GM12892 (cell line): ENCODE results near the gene LRRC58.

ENCODE experiments used
- POLR2A ChIP-seq: IDR thresholded peaks from 2 replicates; pipeline ENCODE4 v1.6.1; 2011; ENCODE audit warnings: low read depth, low read length, control low read depth
- POLR2AphosphoS5 ChIP-seq: IDR thresholded peaks from 2 replicates; pipeline ENCODE4 v1.6.1; 2011; ENCODE audit warnings: low read depth, low read length, control low read depth
- TAF1 ChIP-seq: IDR thresholded peaks from 2 replicates; pipeline ENCODE4 v1.6.1; 2011; ENCODE audit warnings: low read depth, mild to moderate bottlenecking, control low read depth, low read length, borderline replicate concordance

DNA sequence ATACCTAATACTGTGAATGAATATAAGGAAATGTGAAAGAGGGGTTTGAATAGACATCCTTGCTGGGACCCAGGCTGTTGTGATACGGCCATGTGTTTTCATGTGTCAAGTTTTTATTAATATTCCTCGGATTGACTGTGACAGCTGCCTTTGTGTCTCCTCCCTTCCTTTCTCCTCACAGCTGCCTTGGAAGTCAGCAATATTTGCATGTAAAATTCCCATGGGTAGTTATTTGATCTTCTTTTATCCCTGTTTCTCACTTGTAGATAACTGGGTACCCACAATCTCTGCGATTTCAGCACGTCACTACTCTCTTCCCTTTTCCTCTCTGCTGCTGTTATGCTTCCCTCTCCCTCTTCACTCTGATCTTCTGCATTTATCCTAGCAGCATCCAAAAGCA lies 73.5 kb downstream of the LRRC58 start:
- TF ChIP-seq POLR2A (no peak), TAF1 (no peak), POLR2AphosphoS5 (no peak)
